OCI-LY1 (cell line): ENCODE measurements around the gene RASL12.

Experiments used
- H2AFZ ChIP-seq: fragments of 200-600 bp; sonication (generic), shearing (Covaris generic); 2 replicates; pipeline ENCODE4 v1.6.0; 2014; ENCODE audit warnings: antibody characterized with exemption, mild to moderate bottlenecking, low read length
- H3F3A ChIP-seq: fragments of 200-600 bp; sonication (generic), shearing (Covaris generic); 2 replicates; pipeline ENCODE4 v1.6.0; 2014; ENCODE audit warnings: mild to moderate bottlenecking, antibody characterized with exemption, low read length, moderate library complexity; ENCODE audit not compliant: insufficient read depth
- H3K27ac ChIP-seq: fragments of 200-600 bp; sonication (generic); 2 replicates; pipeline ENCODE4 v1.5.1; 2014; ENCODE audit warnings: low read length, mixed run types, mild to moderate bottlenecking, low read depth; ENCODE audit not compliant: poor library complexity, severe bottlenecking
- H3K27me3 ChIP-seq: fragments of 200-600 bp; sonication (generic); 2 replicates; pipeline ENCODE4 v1.6.0; 2014; ENCODE audit warnings: antibody characterized with exemption, mild to moderate bottlenecking, low read length, moderate library complexity; ENCODE audit not compliant: insufficient read depth
- H3K36me3 ChIP-seq: fragments of 200-600 bp; sonication (generic); 2 replicates; pipeline ENCODE4 v1.6.1; 2014; ENCODE audit warnings: mild to moderate bottlenecking, antibody characterized with exemption, low read length, moderate library complexity, mixed read lengths; ENCODE audit not compliant: insufficient read depth
- H3K4me1 ChIP-seq: fragments of 200-600 bp; sonication (generic); 2 replicates; pipeline ENCODE4 v1.5.1; 2014; ENCODE audit warnings: mild to moderate bottlenecking, low read length, moderate library complexity; ENCODE audit not compliant: insufficient read depth, severe bottlenecking
- H3K4me2 ChIP-seq: fragments of 200-600 bp; sonication (generic), shearing (Covaris generic); 2 replicates; pipeline ENCODE4 v1.6.1; 2014; ENCODE audit warnings: low read length
- H3K4me3 ChIP-seq: fragments of 200-600 bp; sonication (generic); 2 replicates; pipeline ENCODE4 v1.5.1; 2014; ENCODE audit warnings: low read length, low read depth, mild to moderate bottlenecking, mixed read lengths; ENCODE audit not compliant: poor library complexity, severe bottlenecking
- H3K79me2 ChIP-seq: fragments of 200-600 bp; shearing (Covaris generic); 2 replicates; pipeline ENCODE4 v1.6.1; 2016; ENCODE audit warnings: mixed run types, low read length, mixed read lengths; ENCODE audit not compliant: insufficient read depth
- H3K9ac ChIP-seq: fragments of 200-600 bp; sonication (generic), shearing (Covaris generic); 2 replicates; pipeline ENCODE4 v1.6.1; 2014; ENCODE audit warnings: mild to moderate bottlenecking, low read length, mixed read lengths
- H3K9me2 ChIP-seq: fragments of 200-600 bp; sonication (generic), shearing (Covaris generic); 2 replicates; pipeline ENCODE4 v1.6.1; 2014; ENCODE audit warnings: low read depth, mild to moderate bottlenecking, low read length, mixed read lengths
- H3K9me3 ChIP-seq: fragments of 200-600 bp; shearing (Covaris generic); 2 replicates; pipeline ENCODE4 v1.6.1; 2014; ENCODE audit warnings: low read length, mixed read lengths
- H4K20me1 ChIP-seq: fragments of 200-600 bp; sonication (generic), shearing (Covaris generic); 2 replicates; pipeline ENCODE4 v1.6.0; 2016; ENCODE audit warnings: mild to moderate bottlenecking, low read length; ENCODE audit not compliant: insufficient read depth
- CTCF ChIP-seq: fragments of 200-600 bp; sonication (generic), shearing (Covaris generic); IDR thresholded peaks from 2 replicates; pipeline ENCODE4 v1.5.1; 2017; ENCODE audit warnings: mild to moderate bottlenecking, antibody characterized with exemption, low read length, moderate library complexity, mixed read lengths
- EZH2 ChIP-seq: fragments of 200-600 bp; sonication (generic), shearing (Covaris generic); IDR thresholded peaks from 2 replicates; pipeline ENCODE4 v1.8.0; 2017; ENCODE audit warnings: borderline replicate concordance, mixed run types, mild to moderate bottlenecking, antibody characterized with exemption, low read length, moderate library complexity, mixed read lengths

RASL12 gene

GRCh38 chr15:65062726-65063125, 5.1 kb downstream of the RASL12 start:
- H3K36me3 ChIP-seq, result no peaks in the 10 kb centered on the region
- H2AFZ ChIP-seq, result no peak overlapping the region
- no peak for TF ChIP-seq EZH2
- H3K9ac ChIP-seq, result no peak overlapping the region
- H3K9me2 ChIP-seq, result no peaks in the 10 kb centered on the region
- no peak overlapping the region for H3K4me2 ChIP-seq
- no peaks in the 10 kb centered on the region for H3K79me2 ChIP-seq
- H4K20me1 ChIP-seq, result no peaks in the 10 kb centered on the region
- H3K4me3 ChIP-seq, result no peak overlapping the region
- no peak overlapping the region for H3K27ac ChIP-seq
- peaks cover 3% of the 10 kb centered on the region; the same call in 1 of the 2 replicates for H3K27me3 ChIP-seq
- no peaks in the 10 kb centered on the region for H3K4me1 ChIP-seq
- no peaks in the 10 kb centered on the region for H3K9me3 ChIP-seq
- H3F3A ChIP-seq, result no peaks in the 10 kb centered on the region

GRCh38 chr15:65062061-65062460, 5.7 kb downstream of the RASL12 start:
- H3K9me3 ChIP-seq, result no peaks in the 10 kb centered on the region
- H4K20me1 ChIP-seq, result no peaks in the 10 kb centered on the region
- no peak for TF ChIP-seq EZH2
- H3K9ac ChIP-seq, result no peak overlapping the region
- peaks cover 3% of the 10 kb centered on the region; the same call in 1 of the 2 replicates for H3K27me3 ChIP-seq
- H3K4me2 ChIP-seq, result no peak overlapping the region
- H3K36me3 ChIP-seq, result no peaks in the 10 kb centered on the region
- no peaks in the 10 kb centered on the region for H3K4me1 ChIP-seq
- no peak overlapping the region for H3K27ac ChIP-seq
- no peaks in the 10 kb centered on the region for H3K79me2 ChIP-seq
- no peaks in the 10 kb centered on the region for H3K9me2 ChIP-seq
- no peak overlapping the region for H3K4me3 ChIP-seq
- no peaks in the 10 kb centered on the region for H3F3A ChIP-seq
- H2AFZ ChIP-seq, result no peak overlapping the region

- no peaks in the 10 kb centered on the region for H3K4me1 ChIP-seq
- H3K4me3 ChIP-seq, result no peak overlapping the region
- H3K79me2 ChIP-seq, result no peaks in the 10 kb centered on the region
Measured at GRCh38 chr15:65060641-65061397, 7.0 kb downstream of the RASL12 start.

More at GRCh38 chr15:65060641-65061397, 7.0 kb downstream of the RASL12 start:
- no peak overlapping the region for H2AFZ ChIP-seq
- H3K27me3 ChIP-seq, result peaks cover 3% of the 10 kb centered on the region; the same call in 1 of the 2 replicates
- no peaks in the 10 kb centered on the region for H3K9me2 ChIP-seq
- H3K9me3 ChIP-seq, result no peaks in the 10 kb centered on the region
- no peak overlapping the region for H3K27ac ChIP-seq
- no peak overlapping the region for H3K4me2 ChIP-seq
- H3K9ac ChIP-seq, result no peak overlapping the region
- no peaks in the 10 kb centered on the region for H3F3A ChIP-seq
- TF ChIP-seq EZH2 (no peak), CTCF (no peak)
- no peaks in the 10 kb centered on the region for H4K20me1 ChIP-seq
- no peaks in the 10 kb centered on the region for H3K36me3 ChIP-seq
